Urinary bladder (tissue), 4 donors: ENCODE results near the gene SIN3B. TPM values are rescaled to one million over a fixed set of nuclear protein-coding genes. Genes with fewer than 3 reads are reported as not detected.

ENCODE experiments used
- DNase-seq: peaks from one replicate; pipeline ENCODE4 v3.0.0-alpha.2; 2015; ENCODE audit errors: extremely low spot score
- H3K27ac ChIP-seq: one replicate; pipeline ENCODE4 v1.5.1; 2013; ENCODE audit warnings: low read depth, mild to moderate bottlenecking, moderate library complexity
- H3K36me3 ChIP-seq: one replicate; pipeline ENCODE4 v1.6.1; 2013; ENCODE audit warnings: mild to moderate bottlenecking, moderate library complexity; ENCODE audit not compliant: insufficient read depth
- H3K4me1 ChIP-seq: one replicate; pipeline ENCODE4 v1.6.1; 2013; ENCODE audit warnings: mild to moderate bottlenecking, moderate library complexity; ENCODE audit not compliant: insufficient read depth
- H3K4me3 ChIP-seq: one replicate; pipeline ENCODE4 v1.5.1; 2013; ENCODE audit warnings: low read depth, low read length
- WGBS: extraction: QIAGEN DNeasy Blood & Tissue Kit; methylation state at CpG from one replicate; pipeline ENCODE4 v1.1.7; 2013; 5-methylcytosine and 5-hydroxymethylcytosine counted together
- polyA plus RNA-seq: library from polyadenylated mRNA; stranded (reverse); fragments of 200-250 nt; gene quantifications from one replicate; pipeline ENCODE4 v1.2.3, GENCODE V29; 2013
- total RNA-seq: library from RNA; depleted of rRNA; stranded (reverse); fragments of >200 nt; gene quantifications from one replicate; pipeline ENCODE4 v1.2.3, GENCODE V29; 2014
- donor health status: healthy with polysubstance abuse.
- donor health status: healthy.

SIN3B gene
- total and polyA plus RNA-seq, 2 donors = 32.9 to 33.3 TPM

- DNase-seq = no peak
- Histone ChIP-seq H3K27ac (no peak overlapping the region), H3K36me3 (peaks cover under 1% of the 10 kb centered on the region), H3K4me3 (no peak overlapping the region), H3K4me1 (no peaks in the 10 kb centered on the region)
- WGBS = 59% methylated on average over 23 of the region's 23 CpGs
Observed at GRCh38 chr19:16836115-16837034, 7.2 kb downstream of the SIN3B start.

- Histone ChIP-seq H3K4me1 (no peaks in the 10 kb centered on the region), H3K27ac (no peak overlapping the region), H3K36me3 (peaks cover 1% of the 10 kb centered on the region), H3K4me3 (no peak overlapping the region)
- DNase-seq = no peak
- 75% methylated on average over 4 of the region's 4 CpGs for WGBS
Observed at GRCh38 chr19:16837035-16837362, 7.8 kb downstream of the SIN3B start.

- H3K36me3 ChIP-seq = peaks cover 1% of the 10 kb centered on the region
- WGBS = 84% methylated on average over 15 of the region's 15 CpGs
- no peak overlapping the region for H3K4me3 ChIP-seq
- no peaks in the 10 kb centered on the region for H3K4me1 ChIP-seq
- no peak overlapping the region for H3K27ac ChIP-seq
- no peak for DNase-seq
Observed at GRCh38 chr19:16841391-16841926, 12.3 kb downstream of the SIN3B start.

GRCh38 chr19:16846901-16847300 is 17.7 kb downstream of the SIN3B start:
- Histone ChIP-seq H3K27ac (no peak overlapping the region), H3K36me3 (peaks cover 8% of the 10 kb centered on the region), H3K4me1 (no peaks in the 10 kb centered on the region), H3K4me3 (no peak overlapping the region)
- no peak for DNase-seq
- WGBS = 96% methylated on average over 16 of the region's 16 CpGs

GRCh38 chr19:16847430-16847829 is 18.2 kb downstream of the SIN3B start:
- WGBS = 95% methylated on average over 6 of the region's 6 CpGs
- Histone ChIP-seq H3K4me1 (no peaks in the 10 kb centered on the region), H3K36me3 (peaks cover 7% of the 10 kb centered on the region), H3K27ac (no peak overlapping the region), H3K4me3 (no peak overlapping the region)
- DNase-seq = no peak

GRCh38 chr19:16849168-16849567 is 20.0 kb downstream of the SIN3B start:
- H3K36me3 ChIP-seq = peaks cover 7% of the 10 kb centered on the region
- 91% methylated on average over 1 of the region's 1 CpG for WGBS
- H3K4me1 ChIP-seq = no peaks in the 10 kb centered on the region
- DNase-seq = no peak
- H3K4me3 ChIP-seq = no peak overlapping the region
- no peak overlapping the region for H3K27ac ChIP-seq

- no peak overlapping the region for H3K27ac ChIP-seq
- 96% methylated on average over 4 of the region's 4 CpGs for WGBS
- H3K36me3 ChIP-seq = peaks cover 7% of the 10 kb centered on the region
- no peak for DNase-seq
- no peaks in the 10 kb centered on the region for H3K4me1 ChIP-seq
- H3K4me3 ChIP-seq = no peak overlapping the region
Observed at GRCh38 chr19:16850133-16850532, 20.9 kb downstream of the SIN3B start.

GRCh38 chr19:16851031-16851712 is 22.0 kb downstream of the SIN3B start:
- peaks cover 7% of the 10 kb centered on the region for H3K36me3 ChIP-seq
- 93% methylated on average over 33 of the region's 33 CpGs for whole genome bisulfite sequencing
- no peaks in the 10 kb centered on the region for H3K4me1 ChIP-seq
- no peak overlapping the region for H3K27ac ChIP-seq
- no peak overlapping the region for H3K4me3 ChIP-seq
- no peak for DNase-seq

GRCh38 chr19:16853066-16853465 is 23.9 kb downstream of the SIN3B start:
- Histone ChIP-seq H3K36me3 (peaks cover 2% of the 10 kb centered on the region), H3K4me3 (no peak overlapping the region), H3K27ac (no peak overlapping the region), H3K4me1 (no peaks in the 10 kb centered on the region)
- WGBS = 93% methylated on average over 7 of the region's 7 CpGs
- DNase-seq = no peak

- no peak overlapping the region for H3K27ac ChIP-seq
- 91% methylated on average over 9 of the region's 9 CpGs for WGBS
- peaks cover 2% of the 10 kb centered on the region for H3K36me3 ChIP-seq
- DNase-seq = no peak
- H3K4me1 ChIP-seq = no peaks in the 10 kb centered on the region
- no peak overlapping the region for H3K4me3 ChIP-seq
Observed at GRCh38 chr19:16856091-16856490, 26.9 kb downstream of the SIN3B start.

GRCh38 chr19:16859626-16860025 is 30.4 kb downstream of the SIN3B start:
- Histone ChIP-seq H3K4me3 (no peak overlapping the region), H3K4me1 (no peaks in the 10 kb centered on the region), H3K36me3 (peaks cover 1% of the 10 kb centered on the region), H3K27ac (no peak overlapping the region)
- 95% methylated on average over 7 of the region's 7 CpGs for WGBS
- no peak for DNase-seq

GRCh38 chr19:16860118-16860517 is 30.9 kb downstream of the SIN3B start:
- DNase-seq = no peak
- H3K4me3 ChIP-seq = no peak overlapping the region
- WGBS = 91% methylated on average over 20 of the region's 20 CpGs
- no peaks in the 10 kb centered on the region for H3K4me1 ChIP-seq
- H3K36me3 ChIP-seq = peaks cover 1% of the 10 kb centered on the region
- no peak overlapping the region for H3K27ac ChIP-seq

- Histone ChIP-seq H3K4me1 (no peaks in the 10 kb centered on the region), H3K4me3 (no peak overlapping the region), H3K36me3 (peaks cover 1% of the 10 kb centered on the region), H3K27ac (no peak overlapping the region)
- no peak for DNase-seq
- WGBS = 95% methylated on average over 3 of the region's 3 CpGs
Observed at GRCh38 chr19:16861011-16861410, 31.8 kb downstream of the SIN3B start.

- Histone ChIP-seq H3K27ac (no peak overlapping the region), H3K4me3 (no peak overlapping the region), H3K36me3 (peaks cover 1% of the 10 kb centered on the region), H3K4me1 (no peaks in the 10 kb centered on the region)
- 93% methylated on average over 5 of the region's 5 CpGs for WGBS
- no peak for DNase-seq
Observed at GRCh38 chr19:16861834-16862233, 32.6 kb downstream of the SIN3B start.
